ENCODE results near the gene NXPE4.
"Not testable (repeated sequence)": the region's sequence is repeated elsewhere in the genome, so short reads cannot be mapped to it uniquely, and the experiment has no call there.

Gene NXPE4

GRCh38 chr11:114595571-114595970 is at the start of gene NXPE4:
NXPE4 (minus strand) TSS chr11:114595786; CDS start chr11:114594759, 1,027 bp downstream.
- in situ Hi-C loops (cut with MboI; ENCODE audit: low sequenced_read_pairs), result no loop called here

GRCh38 chr11:114639440-114639839 is 43.9 kb upstream of the NXPE4 start:
- in situ Hi-C loops (cut with MboI; ENCODE audit: low sequenced_read_pairs), result not testable (repeated sequence)

GRCh38 chr11:114631445-114631965 is 35.9 kb upstream of the NXPE4 start:
- in situ Hi-C loops (cut with MboI; ENCODE audit: low sequenced_read_pairs), result not testable (repeated sequence)

GRCh38 chr11:114625294-114625693 is 29.7 kb upstream of the NXPE4 start:
- in situ Hi-C loops (cut with MboI; ENCODE audit: low sequenced_read_pairs), result no loop called here

GRCh38 chr11:114624455-114625207 is 29.0 kb upstream of the NXPE4 start:
- in situ Hi-C loops (cut with MboI; ENCODE audit: low sequenced_read_pairs), result no loop called here

GRCh38 chr11:114623720-114624119 is 28.1 kb upstream of the NXPE4 start:
- in situ Hi-C loops (cut with MboI; ENCODE audit: low sequenced_read_pairs), result no loop called here

GRCh38 chr11:114622858-114623257 is 27.3 kb upstream of the NXPE4 start:
- in situ Hi-C loops (cut with MboI; ENCODE audit: low sequenced_read_pairs), result no loop called here

GRCh38 chr11:114621950-114622809 is 26.6 kb upstream of the NXPE4 start:
- in situ Hi-C loops (cut with MboI; ENCODE audit: low sequenced_read_pairs), result no loop called here

- in situ Hi-C loops (cut with MboI; ENCODE audit: low sequenced_read_pairs), result no loop called here
Measured at GRCh38 chr11:114621072-114621471, 25.5 kb upstream of the NXPE4 start.

GRCh38 chr11:114619659-114620173 is 24.1 kb upstream of the NXPE4 start:
- in situ Hi-C loops (cut with MboI; ENCODE audit: low sequenced_read_pairs), result no loop called here

- in situ Hi-C loops (cut with MboI; ENCODE audit: low sequenced_read_pairs), result no loop called here
Measured at GRCh38 chr11:114618139-114618538, 22.6 kb upstream of the NXPE4 start.

GRCh38 chr11:114617157-114618124 is 21.9 kb upstream of the NXPE4 start:
- in situ Hi-C loops (cut with MboI; ENCODE audit: low sequenced_read_pairs), result no loop called here

- in situ Hi-C loops (cut with MboI; ENCODE audit: low sequenced_read_pairs), result no loop called here
Measured at GRCh38 chr11:114616516-114616915, 20.9 kb upstream of the NXPE4 start.

GRCh38 chr11:114615448-114616361 is 20.1 kb upstream of the NXPE4 start:
- in situ Hi-C loops (cut with MboI; ENCODE audit: low sequenced_read_pairs), result no loop called here

GRCh38 chr11:114614127-114614720 is 18.6 kb upstream of the NXPE4 start:
- in situ Hi-C loops (cut with MboI; ENCODE audit: low sequenced_read_pairs), result no loop called here

- in situ Hi-C loops (cut with MboI; ENCODE audit: low sequenced_read_pairs), result not testable (repeated sequence)
Measured at GRCh38 chr11:114613094-114613493, 17.5 kb upstream of the NXPE4 start.

- in situ Hi-C loops (cut with MboI; ENCODE audit: low sequenced_read_pairs), result no loop called here
Measured at GRCh38 chr11:114612686-114613085, 17.1 kb upstream of the NXPE4 start.

- in situ Hi-C loops (cut with MboI; ENCODE audit: low sequenced_read_pairs), result not testable (repeated sequence)
Measured at GRCh38 chr11:114612199-114612598, 16.6 kb upstream of the NXPE4 start.

Data from HL-60/S4 treated with retinoic acid at 250 ng/mL for 4 days and 3 days (cell line).